GM12874 (cell line): ENCODE results near the gene WDFY3.

Source experiments
- TF ChIP-seq, protein P1 (sequence below): IDR thresholded peaks from 2 replicates; pipeline ENCODE4 v1.5.1; 2011; ENCODE audit warnings: low read depth, mild to moderate bottlenecking, control low read depth, low read length, moderate library complexity; ENCODE audit not compliant: insufficient read depth

Gene WDFY3

GRCh38 chr4:84666439-84666838 is 300.1 kb downstream of the WDFY3 start:
- TF ChIP-seq, protein P1, sequence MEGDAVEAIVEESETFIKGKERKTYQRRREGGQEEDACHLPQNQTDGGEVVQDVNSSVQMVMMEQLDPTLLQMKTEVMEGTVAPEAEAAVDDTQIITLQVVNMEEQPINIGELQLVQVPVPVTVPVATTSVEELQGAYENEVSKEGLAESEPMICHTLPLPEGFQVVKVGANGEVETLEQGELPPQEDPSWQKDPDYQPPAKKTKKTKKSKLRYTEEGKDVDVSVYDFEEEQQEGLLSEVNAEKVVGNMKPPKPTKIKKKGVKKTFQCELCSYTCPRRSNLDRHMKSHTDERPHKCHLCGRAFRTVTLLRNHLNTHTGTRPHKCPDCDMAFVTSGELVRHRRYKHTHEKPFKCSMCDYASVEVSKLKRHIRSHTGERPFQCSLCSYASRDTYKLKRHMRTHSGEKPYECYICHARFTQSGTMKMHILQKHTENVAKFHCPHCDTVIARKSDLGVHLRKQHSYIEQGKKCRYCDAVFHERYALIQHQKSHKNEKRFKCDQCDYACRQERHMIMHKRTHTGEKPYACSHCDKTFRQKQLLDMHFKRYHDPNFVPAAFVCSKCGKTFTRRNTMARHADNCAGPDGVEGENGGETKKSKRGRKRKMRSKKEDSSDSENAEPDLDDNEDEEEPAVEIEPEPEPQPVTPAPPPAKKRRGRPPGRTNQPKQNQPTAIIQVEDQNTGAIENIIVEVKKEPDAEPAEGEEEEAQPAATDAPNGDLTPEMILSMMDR: no peak

GRCh38 chr4:84661191-84661939 is 305.1 kb downstream of the WDFY3 start:
- TF ChIP-seq, protein P1: no peak

GRCh38 chr4:84660606-84661005 is 305.9 kb downstream of the WDFY3 start:
- TF ChIP-seq, protein P1: no peak

GRCh38 chr4:84652478-84652877 is 314.0 kb downstream of the WDFY3 start:
- TF ChIP-seq, protein P1: no peak

GRCh38 chr4:84651499-84651898 is 315.0 kb downstream of the WDFY3 start:
- TF ChIP-seq, protein P1: no peak

- TF ChIP-seq, protein P1: no peak
Measured at GRCh38 chr4:84648863-84649647, 317.4 kb downstream of the WDFY3 start.

DNA sequence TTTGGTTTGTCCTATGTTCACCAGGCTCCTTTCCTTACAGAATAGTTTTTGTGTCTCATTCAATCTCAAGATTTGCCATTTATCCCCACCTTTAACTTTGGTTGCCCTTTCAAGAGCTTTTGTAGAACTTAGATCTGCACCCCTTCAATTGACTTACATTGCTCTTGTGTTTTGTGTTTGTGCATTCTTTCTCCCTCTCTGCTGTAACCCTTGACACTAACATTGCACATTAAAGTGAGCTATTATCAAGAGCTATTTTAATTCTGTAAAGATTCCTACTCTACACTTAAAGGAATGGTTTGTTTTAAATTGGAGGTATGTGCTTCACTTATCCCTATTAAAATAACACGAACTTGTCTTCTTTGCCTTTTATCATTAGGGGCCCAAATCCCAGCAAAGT is 318.3 kb downstream of the WDFY3 start:
- TF ChIP-seq, protein P1: no peak
